Ishikawa (cell line): Measurements from ENCODE around the gene SRL.

ENCODE experiments used
- CREB1 ChIP-seq: IDR thresholded peaks from 2 replicates; pipeline ENCODE4 v1.6.1; 2012; ENCODE audit warnings: low read depth
- EP300 ChIP-seq: IDR thresholded peaks from 2 replicates; pipeline ENCODE4 v1.6.1; 2012; ENCODE audit warnings: borderline replicate concordance
- MAX ChIP-seq: IDR thresholded peaks from 2 replicates; pipeline ENCODE4 v1.6.1; 2012
- NFIC ChIP-seq: IDR thresholded peaks from 2 replicates; pipeline ENCODE4 v1.6.1; 2012
- RAD21 ChIP-seq: IDR thresholded peaks from 2 replicates; pipeline ENCODE4 v1.6.1; 2012; ENCODE audit warnings: low read depth
- REST ChIP-seq: IDR thresholded peaks from 2 replicates; pipeline ENCODE4 v1.6.1; 2012; ENCODE audit warnings: low read depth, mild to moderate bottlenecking
- TAF1 ChIP-seq: IDR thresholded peaks from 2 replicates; pipeline ENCODE4 v1.6.1; 2012; ENCODE audit warnings: low read depth, mild to moderate bottlenecking
- TCF12 ChIP-seq: IDR thresholded peaks from 2 replicates; pipeline ENCODE4 v1.6.1; 2012; ENCODE audit warnings: low read depth
- TEAD4 ChIP-seq: IDR thresholded peaks from 2 replicates; pipeline ENCODE4 v1.6.1; 2012
- YY1 ChIP-seq: IDR thresholded peaks from 2 replicates; pipeline ENCODE4 v1.6.1; 2012; ENCODE audit warnings: low read depth

- TF ChIP-seq EP300: no peak
- no peak for TF ChIP-seq TAF1
- TF ChIP-seq YY1: no peak
- no peak for TF ChIP-seq NFIC
- TF ChIP-seq CREB1: no peak
- no peak for TF ChIP-seq TCF12
- TF ChIP-seq REST: no peak
- TF ChIP-seq RAD21: no peak
- no peak for TF ChIP-seq MAX
- TF ChIP-seq TEAD4: no peak
Observed at GRCh38 chr16:4175849-4176248, 66.0 kb downstream of the SRL start.
